Astrocyte (in vitro differentiated cells and primary cell): Measurements from ENCODE around the gene MTA2. TPM values are rescaled to one million over a fixed set of nuclear protein-coding genes. Genes with fewer than 3 reads are reported as not detected.

Source experiments
- DNase-seq: peaks from one replicate; pipeline ENCODE4 v3.0.0-alpha.2; 2010; ENCODE audit warnings: low read depth
- FAIRE-seq: peaks from 2 replicates; lab custom pipeline; 2011; peaks lifted over from hg19 to GRCh38; lab: Jason Lieb, UNC
- H2AFZ ChIP-seq: 2 replicates; pipeline ENCODE4 v1.6.0; 2012; ENCODE audit warnings: low read depth, low read length, inconsistent platforms
- H3K27ac ChIP-seq: 2 replicates; pipeline ENCODE4 v1.5.1; 2011; ENCODE audit warnings: low read depth, low read length, inconsistent platforms
- H3K27me3 ChIP-seq: 2 replicates; pipeline ENCODE4 v1.6.0; 2011; ENCODE audit warnings: low read length, inconsistent platforms; ENCODE audit not compliant: insufficient read depth
- H3K36me3 ChIP-seq: 2 replicates; pipeline ENCODE4 v1.5.1; 2011; ENCODE audit warnings: low read length, inconsistent platforms; ENCODE audit not compliant: insufficient read depth
- H3K4me1 ChIP-seq: 2 replicates; pipeline ENCODE4 v1.5.1; 2011; ENCODE audit warnings: low read length, inconsistent platforms; ENCODE audit not compliant: insufficient read depth
- H3K4me2 ChIP-seq: 2 replicates; pipeline ENCODE4 v1.6.0; 2012; ENCODE audit warnings: low read length, inconsistent platforms
- H3K4me3 ChIP-seq: 2 replicates; pipeline ENCODE4 v1.5.1; 2011; ENCODE audit warnings: low read depth, mild to moderate bottlenecking, low read length, inconsistent platforms; ENCODE audit not compliant: insufficient read depth
- H3K79me2 ChIP-seq: 2 replicates; pipeline ENCODE4 v1.6.0; 2012; ENCODE audit warnings: mild to moderate bottlenecking, low read length, inconsistent platforms; ENCODE audit not compliant: insufficient read depth
- H3K9ac ChIP-seq: 2 replicates; pipeline ENCODE4 v1.6.0; 2012; ENCODE audit warnings: mild to moderate bottlenecking, low read length, inconsistent platforms
- H3K9me3 ChIP-seq: 2 replicates; pipeline ENCODE4 v1.5.1; 2012; ENCODE audit warnings: low read depth, mild to moderate bottlenecking, low read length, inconsistent platforms; ENCODE audit not compliant: insufficient read depth
- H4K20me1 ChIP-seq: 2 replicates; pipeline ENCODE4 v1.6.0; 2012; ENCODE audit warnings: low read length, inconsistent platforms; ENCODE audit not compliant: insufficient read depth
- H3K27ac Mint-ChIP-seq: one replicate; pipeline ENCODE4 v1.8.0; 2021; ENCODE audit warnings: mild to moderate bottlenecking, mixed read lengths; ENCODE audit not compliant: unreplicated experiment
- H3K27me3 Mint-ChIP-seq: one replicate; pipeline ENCODE4 v1.8.0; 2021; ENCODE audit warnings: low read depth, mixed read lengths; ENCODE audit not compliant: unreplicated experiment
- H3K36me3 Mint-ChIP-seq: one replicate; pipeline ENCODE4 v1.8.0; 2021; ENCODE audit warnings: low read depth, mixed read lengths; ENCODE audit not compliant: unreplicated experiment
- H3K4me1 Mint-ChIP-seq: one replicate; pipeline ENCODE4 v1.8.0; 2021; ENCODE audit warnings: low read depth, mixed read lengths; ENCODE audit not compliant: unreplicated experiment
- H3K4me3 Mint-ChIP-seq: one replicate; pipeline ENCODE4 v1.8.0; 2021; ENCODE audit warnings: mild to moderate bottlenecking, moderate library complexity, mixed read lengths; ENCODE audit not compliant: unreplicated experiment
- H3K9me3 Mint-ChIP-seq: one replicate; pipeline ENCODE4 v1.8.0; 2021; ENCODE audit warnings: mild to moderate bottlenecking, mixed read lengths; ENCODE audit not compliant: unreplicated experiment
- CTCF ChIP-seq: IDR thresholded peaks from 2 replicates; pipeline ENCODE4 v1.5.1; 2011; ENCODE audit warnings: low read depth, mild to moderate bottlenecking, inconsistent platforms, low read length, moderate library complexity; ENCODE audit not compliant: insufficient read depth
- EZH2 ChIP-seq: IDR thresholded peaks from 2 replicates; pipeline ENCODE4 v1.6.1; 2012; ENCODE audit warnings: mild to moderate bottlenecking, low read length, inconsistent platforms; ENCODE audit not compliant: insufficient read depth
- total RNA-seq: library from RNA; stranded (reverse); gene quantifications from 2 replicates; pipeline ENCODE4 v1.2.1, GENCODE V29; 2021

The MTA2 gene
- total RNA-seq, 1 donor from 2014 or later: 136 TPM

GRCh38 chr11:62592989-62593421 lies 8.7 kb downstream of the MTA2 start:
- no peak for DNase-seq
- H4K20me1 ChIP-seq: peaks cover 46% of the 10 kb centered on the region
- no peaks in the 10 kb centered on the region for H3K9me3 ChIP-seq
- H3K4me2 ChIP-seq: no peak overlapping the region
- FAIRE-seq: no peak
- Mint-ChIP-seq H3K36me3 (peaks cover 38% of the 10 kb centered on the region), H3K27me3 (no peaks in the 10 kb centered on the region), H3K4me3 (peak overlapping the region; percentile 64), H3K27ac (peak overlapping the region; percentile 34), H3K4me1 (peaks cover 7% of the 10 kb centered on the region), H3K9me3 (no peaks in the 10 kb centered on the region)
- H3K9ac ChIP-seq: peak overlapping the region; percentile 82
- H3K4me1 ChIP-seq: peaks cover 10% of the 10 kb centered on the region
- peaks cover 39% of the 10 kb centered on the region for H3K36me3 ChIP-seq
- H3K27me3 ChIP-seq: no peaks in the 10 kb centered on the region
- no peak overlapping the region for H2AFZ ChIP-seq
- peaks cover 44% of the 10 kb centered on the region for H3K79me2 ChIP-seq
- no peak overlapping the region for H3K27ac ChIP-seq
- no peak for TF ChIP-seq CTCF
- no peak for TF ChIP-seq EZH2
- H3K4me3 ChIP-seq: no peak overlapping the region

DNA sequence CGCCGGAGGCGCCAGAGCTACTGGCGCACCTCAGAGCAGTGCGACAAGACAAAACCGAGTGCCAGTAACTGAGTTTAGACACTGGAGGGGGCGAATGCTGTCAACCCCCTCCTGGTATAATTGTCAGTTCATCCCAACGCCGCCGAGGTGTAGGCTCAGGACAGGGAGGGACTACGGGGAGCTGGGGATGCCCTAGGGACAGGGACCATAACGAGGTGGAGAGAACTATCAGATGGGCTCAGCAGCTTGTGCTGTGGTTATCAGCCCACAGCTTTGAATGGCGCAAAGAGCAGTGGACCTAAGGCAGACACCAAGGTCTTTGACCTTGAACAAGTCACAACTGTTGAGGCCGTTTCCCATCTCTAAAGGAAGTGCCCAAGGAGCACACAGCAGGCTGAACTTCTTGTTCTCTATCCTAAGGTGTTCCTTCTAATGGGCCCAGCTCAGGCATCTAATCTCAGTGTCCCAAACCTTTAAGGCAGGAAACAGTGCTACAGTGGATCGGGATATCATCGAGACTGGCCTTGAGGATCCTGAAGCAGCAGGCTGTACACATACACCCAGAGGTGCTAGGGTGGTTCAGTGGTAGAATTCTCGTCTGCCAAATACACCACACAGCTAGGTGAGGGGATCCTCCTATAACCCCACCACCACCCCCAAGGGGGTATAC lies 9.4 kb downstream of the MTA2 start:
- Mint-ChIP-seq H3K9me3 (no peaks in the 10 kb centered on the region), H3K4me3 (peak overlapping the region; percentile 93), H3K36me3 (peaks cover 33% of the 10 kb centered on the region), H3K27me3 (no peaks in the 10 kb centered on the region), H3K4me1 (peaks cover 7% of the 10 kb centered on the region), H3K27ac (peak overlapping the region; percentile 96)
- peaks cover 39% of the 10 kb centered on the region for H4K20me1 ChIP-seq
- peak overlapping the region; percentile 79 for H2AFZ ChIP-seq
- H3K36me3 ChIP-seq: peaks cover 38% of the 10 kb centered on the region
- peaks cover 43% of the 10 kb centered on the region for H3K79me2 ChIP-seq
- H3K27me3 ChIP-seq: no peaks in the 10 kb centered on the region
- peak overlapping the region; percentile 82 for H3K9ac ChIP-seq
- no peak for FAIRE-seq
- H3K4me3 ChIP-seq: peak overlapping the region; percentile 96
- peaks cover 10% of the 10 kb centered on the region for H3K4me1 ChIP-seq
- no peak for TF ChIP-seq EZH2
- TF ChIP-seq CTCF: no peak
- peak overlapping the region; percentile 77 for H3K27ac ChIP-seq
- H3K9me3 ChIP-seq: no peaks in the 10 kb centered on the region
- DNase-seq: no peak
- peak overlapping the region; percentile 93 for H3K4me2 ChIP-seq
